Body of pancreas (tissue), 4 donors: ENCODE measurements around the gene PPP3R1. TPM values are rescaled to one million over a fixed set of nuclear protein-coding genes. Genes with fewer than 3 reads are reported as not detected.

Source experiments
- ATAC-seq: fragments of 150-250 bp; one replicate; pipeline ENCODE4 v1.9.1; 2016
- DNase-seq, 4 donors: peaks; one replicate each; pipeline ENCODE4 v3.0.0-alpha.2; 2019
- H3K27ac ChIP-seq, 4 donors: fragments of 200-600 bp; sonication (generic); 1 replicate in 3 of 4; 2 replicates in 1 of 4; pipeline versions ENCODE4 v1.5.1 to v1.6.1; 2016 to 2019; ENCODE audit warnings: mild to moderate bottlenecking in 1 of 4, mixed read lengths in 1 of 4, moderate library complexity in 1 of 4
- H3K27me3 ChIP-seq, 2 donors: fragments of 200-600 bp; sonication (generic); one replicate each; pipeline ENCODE4 v1.6.0; 2016; ENCODE audit warnings: mild to moderate bottlenecking in 1 of 2
- H3K36me3 ChIP-seq, 2 donors: fragments of 200-600 bp; sonication (generic); replicated peaks in 1 of 2; 2 replicates each; pipeline ENCODE4 v1.5.1; 2016; ENCODE audit warnings: low read depth in 2 of 2; ENCODE audit not compliant: insufficient read depth in 1 of 2
- H3K4me1 ChIP-seq: fragments of 200-600 bp; sonication (generic); one replicate; pipeline ENCODE4 v1.6.0; 2016
- H3K4me3 ChIP-seq, 2 donors: fragments of 200-600 bp; sonication (generic); 1 replicate in 1 of 2; 2 replicates in 1 of 2; pipeline ENCODE4 v1.5.1; 2016 to 2019
- H3K9me3 ChIP-seq, 3 donors: fragments of 200-600 bp; sonication (generic); 1 replicate in 2 of 3; 2 replicates in 1 of 3; pipeline ENCODE4 v1.5.1; 2016
- POLR2A ChIP-seq, 3 donors: fragments of 450-650 bp; IDR thresholded peaks; one replicate each; pipeline ENCODE4 v1.6.1; 2016; ENCODE audit warnings: antibody characterized with exemption in 3 of 3, mild to moderate bottlenecking in 2 of 3
- WGBS, 2 donors: methylation state at CpG; one replicate each; pipeline ENCODE4 v1.1.5; 2017; 5-methylcytosine and 5-hydroxymethylcytosine counted together
- intact Hi-C: fragments of 100-400 bp; cut with DNase I; formaldehyde crosslinking; loops from one replicate; pipeline ENCODE4 v1.15.1; 2023
- total RNA-seq, 2 donors: library from RNA; depleted of rRNA; stranded (reverse); fragments of >200 nt; gene quantifications; one replicate each; pipeline ENCODE4 v1.1.0, GENCODE V29; 2016
- TF ChIP-seq, protein P1 (sequence below), 7 experiments: fragments of 450-650 bp in 4 of 7; fragments of 200-600 bp in 3 of 7; sonication (generic) in 3 of 7; IDR thresholded peaks; one replicate each; pipeline ENCODE4 v1.5.1; 2016 to 2019; ENCODE audit warnings: antibody characterized with exemption in 7 of 7

Gene PPP3R1
- total RNA-seq, 2 donors from 2014 or later, result 11.2 to 15.6 TPM

- no peak for ATAC-seq
- peaks cover 31% of the 10 kb centered on the region for H3K4me1 ChIP-seq
- no peak overlapping the region for H3K27ac ChIP-seq
- H3K27me3 ChIP-seq, result no peaks in the 10 kb centered on the region
- WGBS, 2 donors, result 45 to 53% methylated on average over 5 of the region's 5 CpGs
- intact Hi-C loops, result no loop called here
- H3K4me3 ChIP-seq, result no peak overlapping the region
- no peaks in the 10 kb centered on the region for H3K9me3 ChIP-seq
- H3K36me3 ChIP-seq, result peaks cover 0 to 2% of the 10 kb centered on the region in 2 donors
- TF ChIP-seq POLR2A (IDR thresholded peaks at IDR 0.05), result no peak
- TF ChIP-seq, protein P1, sequence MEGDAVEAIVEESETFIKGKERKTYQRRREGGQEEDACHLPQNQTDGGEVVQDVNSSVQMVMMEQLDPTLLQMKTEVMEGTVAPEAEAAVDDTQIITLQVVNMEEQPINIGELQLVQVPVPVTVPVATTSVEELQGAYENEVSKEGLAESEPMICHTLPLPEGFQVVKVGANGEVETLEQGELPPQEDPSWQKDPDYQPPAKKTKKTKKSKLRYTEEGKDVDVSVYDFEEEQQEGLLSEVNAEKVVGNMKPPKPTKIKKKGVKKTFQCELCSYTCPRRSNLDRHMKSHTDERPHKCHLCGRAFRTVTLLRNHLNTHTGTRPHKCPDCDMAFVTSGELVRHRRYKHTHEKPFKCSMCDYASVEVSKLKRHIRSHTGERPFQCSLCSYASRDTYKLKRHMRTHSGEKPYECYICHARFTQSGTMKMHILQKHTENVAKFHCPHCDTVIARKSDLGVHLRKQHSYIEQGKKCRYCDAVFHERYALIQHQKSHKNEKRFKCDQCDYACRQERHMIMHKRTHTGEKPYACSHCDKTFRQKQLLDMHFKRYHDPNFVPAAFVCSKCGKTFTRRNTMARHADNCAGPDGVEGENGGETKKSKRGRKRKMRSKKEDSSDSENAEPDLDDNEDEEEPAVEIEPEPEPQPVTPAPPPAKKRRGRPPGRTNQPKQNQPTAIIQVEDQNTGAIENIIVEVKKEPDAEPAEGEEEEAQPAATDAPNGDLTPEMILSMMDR (IDR thresholded peaks at IDR 0.05), result peak in 5 of 7 experiments; percentile 20 to 34 (median 31)
- DNase-seq, result peak; percentile 28 to 44 (median 37)
Measured at GRCh38 chr2:68185541-68186164, 66.7 kb downstream of the PPP3R1 start.

DNA sequence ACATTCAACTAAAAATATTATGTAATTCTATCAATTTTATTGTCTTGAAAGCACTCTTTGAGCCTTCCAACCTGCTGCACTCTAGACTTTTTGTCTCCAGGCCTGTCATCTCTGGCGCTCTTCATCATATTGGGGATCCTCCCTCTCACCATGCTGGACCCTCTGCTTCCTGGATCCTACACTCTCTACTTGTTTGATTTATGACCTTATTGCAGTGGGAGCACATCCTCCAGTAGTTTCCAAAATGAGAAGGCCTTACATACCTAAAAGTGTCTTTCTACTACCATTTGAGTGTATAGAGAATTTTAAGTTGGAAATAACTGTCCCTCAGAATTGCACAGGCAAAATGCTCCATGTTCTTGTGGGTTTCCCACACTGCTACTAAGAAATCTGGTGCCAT, 69.4 kb downstream of the PPP3R1 start:
- peaks cover 16% of the 10 kb centered on the region for H3K4me1 ChIP-seq
- H3K9me3 ChIP-seq, result no peaks in the 10 kb centered on the region
- H3K36me3 ChIP-seq, result peaks cover 0 to 3% of the 10 kb centered on the region in 2 donors
- no peaks in the 10 kb centered on the region for H3K27me3 ChIP-seq
- DNase-seq, result no peak
- no peak for TF ChIP-seq POLR2A (IDR thresholded peaks at IDR 0.05)
- TF ChIP-seq, protein P1 (IDR thresholded peaks at IDR 0.05), result no peak
- 100% methylated on average over 1 of the region's 1 CpG for WGBS, 2 donors
- intact Hi-C loops, result no loop called here
- no peak overlapping the region for H3K4me3 ChIP-seq
- no peak overlapping the region for H3K27ac ChIP-seq
- no peak for ATAC-seq

DNA sequence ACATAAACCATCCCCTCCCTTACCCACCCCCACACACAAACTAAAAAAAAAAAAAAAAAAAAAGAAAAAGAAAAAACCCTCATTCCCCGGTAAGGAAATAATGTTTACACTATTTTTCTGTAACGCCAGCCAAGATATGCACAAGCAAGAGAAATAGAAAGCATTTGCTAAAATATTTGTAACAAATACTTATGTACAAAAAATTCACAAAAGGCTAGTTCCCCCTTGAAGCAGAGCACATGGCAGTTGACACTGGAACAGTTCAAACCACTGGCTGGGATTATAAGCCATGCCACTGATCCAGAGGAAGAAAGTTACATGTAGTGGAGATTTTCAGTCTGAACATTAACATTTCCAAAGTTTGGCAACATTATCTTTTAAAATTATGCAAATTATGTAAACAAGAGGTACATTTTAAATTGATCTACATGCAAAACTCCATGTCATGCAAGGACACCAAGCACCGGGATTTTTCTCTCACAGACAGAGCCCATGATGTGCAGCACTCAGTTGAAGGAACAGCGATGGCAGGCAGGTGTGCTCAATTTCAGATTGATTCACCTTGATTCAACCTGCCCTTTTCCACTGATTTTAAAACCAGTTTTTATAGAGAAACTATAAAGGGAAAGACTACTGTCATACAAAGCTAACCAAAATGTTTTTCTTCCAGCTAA, 73.2 kb downstream of the PPP3R1 start:
- TF ChIP-seq POLR2A (IDR thresholded peaks at IDR 0.05), result no peak
- TF ChIP-seq, protein P1 (IDR thresholded peaks at IDR 0.05), result no peak
- no peak overlapping the region for H3K4me3 ChIP-seq
- DNase-seq (no peak), ATAC-seq (no peak)
- 67 to 72% methylated on average over 4 of the region's 4 CpGs for WGBS, 2 donors
- H3K36me3 ChIP-seq, result peaks cover 0 to 3% of the 10 kb centered on the region in 2 donors
- H3K4me1 ChIP-seq, result no peaks in the 10 kb centered on the region
- H3K27me3 ChIP-seq, result no peaks in the 10 kb centered on the region
- H3K9me3 ChIP-seq, result no peaks in the 10 kb centered on the region
- intact Hi-C loops, result no loop called here
- H3K27ac ChIP-seq, result no peak overlapping the region

- no peak for ATAC-seq
- WGBS, 2 donors, result 92 to 94% methylated on average over 3 of the region's 3 CpGs
- intact Hi-C loops, result no loop called here
Measured at GRCh38 chr2:68178432-68178831, 73.9 kb downstream of the PPP3R1 start.

More at GRCh38 chr2:68178432-68178831, 73.9 kb downstream of the PPP3R1 start:
- Histone ChIP-seq H3K9me3 (no peaks in the 10 kb centered on the region), H3K4me1 (no peaks in the 10 kb centered on the region), H3K4me3 (no peak overlapping the region), H3K27ac (no peak overlapping the region), H3K36me3 (peaks cover 0 to 3% of the 10 kb centered on the region in 2 donors), H3K27me3 (no peaks in the 10 kb centered on the region)
- TF ChIP-seq, protein P1 (IDR thresholded peaks at IDR 0.05), result no peak
- no peak for TF ChIP-seq POLR2A (IDR thresholded peaks at IDR 0.05)
- DNase-seq, result no peak
